Measurements from ENCODE around the gene ADAMTS18.

Gene ADAMTS18

GRCh38 chr16:77233799-77234519, 200.9 kb downstream of the ADAMTS18 start:
- TF ChIP-seq, protein P1, sequence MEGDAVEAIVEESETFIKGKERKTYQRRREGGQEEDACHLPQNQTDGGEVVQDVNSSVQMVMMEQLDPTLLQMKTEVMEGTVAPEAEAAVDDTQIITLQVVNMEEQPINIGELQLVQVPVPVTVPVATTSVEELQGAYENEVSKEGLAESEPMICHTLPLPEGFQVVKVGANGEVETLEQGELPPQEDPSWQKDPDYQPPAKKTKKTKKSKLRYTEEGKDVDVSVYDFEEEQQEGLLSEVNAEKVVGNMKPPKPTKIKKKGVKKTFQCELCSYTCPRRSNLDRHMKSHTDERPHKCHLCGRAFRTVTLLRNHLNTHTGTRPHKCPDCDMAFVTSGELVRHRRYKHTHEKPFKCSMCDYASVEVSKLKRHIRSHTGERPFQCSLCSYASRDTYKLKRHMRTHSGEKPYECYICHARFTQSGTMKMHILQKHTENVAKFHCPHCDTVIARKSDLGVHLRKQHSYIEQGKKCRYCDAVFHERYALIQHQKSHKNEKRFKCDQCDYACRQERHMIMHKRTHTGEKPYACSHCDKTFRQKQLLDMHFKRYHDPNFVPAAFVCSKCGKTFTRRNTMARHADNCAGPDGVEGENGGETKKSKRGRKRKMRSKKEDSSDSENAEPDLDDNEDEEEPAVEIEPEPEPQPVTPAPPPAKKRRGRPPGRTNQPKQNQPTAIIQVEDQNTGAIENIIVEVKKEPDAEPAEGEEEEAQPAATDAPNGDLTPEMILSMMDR (IDR thresholded peaks at IDR 0.05; ENCODE audit: control insufficient read depth, insufficient read depth, low read depth, low read length, missing control alignments), result no peak
- DNase-seq (ENCODE audit: low read depth), result no peak
- H3K4me3 ChIP-seq (ENCODE audit: control insufficient read depth, low read depth, low read length), result no peak overlapping the region

All from AG09309 (cell line).